Measurements from ENCODE around the gene CDC34. TPM values are rescaled to one million over a fixed set of nuclear protein-coding genes. Genes with fewer than 3 reads are reported as not detected.

Gene CDC34
- total and polyA plus RNA-seq, 9 of the 15 experiments (the other 6 are each of a cell fraction or from before 2014, with no cell fraction given), result 0.80 to 203 (median 65.5) TPM

GRCh38 chr19:538641-539428 is 7.3 kb downstream of the CDC34 start:
- Histone ChIP-seq H3K4me1 (replicated peaks in 1 of 2; ENCODE audit: control insufficient read depth in 2 of 2, insufficient read depth in 2 of 2, low read length in 2 of 2) (peaks cover 3 to 68% of the 10 kb centered on the region in 2 experiments), H2AFZ (ENCODE audit: low read depth, low read length) (no peak overlapping the region), H3K9me1 (ENCODE audit: control insufficient read depth, insufficient read depth, low read length) (peaks cover 1% of the 10 kb centered on the region), H3K36me3 (ENCODE audit: control insufficient read depth, insufficient read depth, low read length) (peaks cover 75% of the 10 kb centered on the region; the same call in 2 of the 3 replicates), H3K9ac (ENCODE audit: insufficient read depth in 1 of 2, low read depth in 2 of 2, low read length in 2 of 2) (no peak overlapping the region; a peak in 1 of 4 replicates), H3K27ac (ENCODE audit: extremely low read depth, low read depth, low read length) (no peak overlapping the region), H3K4me2 (ENCODE audit: insufficient read depth, low read length) (no peak overlapping the region), H3K79me2 (ENCODE audit: control insufficient read depth, insufficient read depth, low read length) (peaks cover 27% of the 10 kb centered on the region), H4K20me1 (replicated peaks; ENCODE audit: control insufficient read depth, insufficient read depth, low read length) (peaks cover 4% of the 10 kb centered on the region), H3K4me3 (no peak overlapping the region), H3K9me3 (replicated peaks; ENCODE audit: control insufficient read depth, insufficient read depth, low read depth, low read length) (no peaks in the 10 kb centered on the region), H3K27me3 (ENCODE audit: control insufficient read depth in 2 of 2, insufficient read depth in 2 of 2, low read length in 2 of 2) (no peaks in the 10 kb centered on the region)
- no peak for FAIRE-seq
- ATAC-seq, result no peak
- ChIA-PET CTCF (ENCODE audit: low intra/inter-chr PET ratio) (no interaction called here), POLR2A (no interaction called here)
- DNase-seq (ENCODE audit: extremely low read depth in 1 of 4, low spot score in 3 of 4), result no peak
- WGBS (ENCODE audit: insufficient coverage, low coverage, missing lambda C conversion rate), result 95% methylated on average over 26 of the region's 40 CpGs
- in situ Hi-C loops (cut with MboI) (no loop called here), intact Hi-C loops (cut with micrococcal nuclease) (loop anchor here (10.0 kb wide), 1 partner anchor 46 kb away; the partner anchor contains the start of gene HCN2)
- TF ChIP-seq BCL6 (CRISPR knock-in tag; IDR thresholded peaks at IDR 0.05), result no peak
- TF ChIP-seq MBD1 (CRISPR knock-in tag; IDR thresholded peaks at IDR 0.05), result no peak
- BruUV-seq (replicated peaks), result no TSS peak

Data from K562 (cell line).